NCI-H748 (cell line): ENCODE measurements around the gene MCMBP.
A peak's percentile ranks its signal among the peaks of the same experiment; 100 is the strongest.
"Not testable (repeated sequence)": the region's sequence is repeated elsewhere in the genome, so short reads cannot be mapped to it uniquely, and the experiment has no call there.

ENCODE experiments used
- DNase-seq: peaks from one replicate; lab custom pipeline; 2025; ENCODE audit not compliant: unreplicated experiment; lab: John Stamatoyannopoulos, UW

The MCMBP gene, protein sequence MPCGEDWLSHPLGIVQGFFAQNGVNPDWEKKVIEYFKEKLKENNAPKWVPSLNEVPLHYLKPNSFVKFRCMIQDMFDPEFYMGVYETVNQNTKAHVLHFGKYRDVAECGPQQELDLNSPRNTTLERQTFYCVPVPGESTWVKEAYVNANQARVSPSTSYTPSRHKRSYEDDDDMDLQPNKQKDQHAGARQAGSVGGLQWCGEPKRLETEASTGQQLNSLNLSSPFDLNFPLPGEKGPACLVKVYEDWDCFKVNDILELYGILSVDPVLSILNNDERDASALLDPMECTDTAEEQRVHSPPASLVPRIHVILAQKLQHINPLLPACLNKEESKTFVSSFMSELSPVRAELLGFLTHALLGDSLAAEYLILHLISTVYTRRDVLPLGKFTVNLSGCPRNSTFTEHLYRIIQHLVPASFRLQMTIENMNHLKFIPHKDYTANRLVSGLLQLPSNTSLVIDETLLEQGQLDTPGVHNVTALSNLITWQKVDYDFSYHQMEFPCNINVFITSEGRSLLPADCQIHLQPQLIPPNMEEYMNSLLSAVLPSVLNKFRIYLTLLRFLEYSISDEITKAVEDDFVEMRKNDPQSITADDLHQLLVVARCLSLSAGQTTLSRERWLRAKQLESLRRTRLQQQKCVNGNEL

DNA sequence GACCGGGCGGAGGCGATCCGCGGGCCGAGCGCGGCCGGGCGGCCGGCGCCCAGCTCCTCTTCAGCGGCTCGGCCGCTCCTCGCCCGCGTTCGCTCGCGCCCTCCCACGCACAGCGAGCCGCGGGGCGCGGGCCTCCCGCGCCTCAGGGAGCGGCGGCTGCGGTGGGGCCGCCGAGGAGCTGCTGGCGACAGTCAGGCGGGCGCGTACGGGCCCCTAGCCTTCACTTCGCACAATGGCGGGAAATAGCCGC, at the start of gene MCMBP:
Gene MCMBP, minus strand, starts transcription at position 234 of the 250 bp plus-strand sequence. CDS start 259 bp downstream, outside the sequence.
- DNase-seq = no peak

DNA sequence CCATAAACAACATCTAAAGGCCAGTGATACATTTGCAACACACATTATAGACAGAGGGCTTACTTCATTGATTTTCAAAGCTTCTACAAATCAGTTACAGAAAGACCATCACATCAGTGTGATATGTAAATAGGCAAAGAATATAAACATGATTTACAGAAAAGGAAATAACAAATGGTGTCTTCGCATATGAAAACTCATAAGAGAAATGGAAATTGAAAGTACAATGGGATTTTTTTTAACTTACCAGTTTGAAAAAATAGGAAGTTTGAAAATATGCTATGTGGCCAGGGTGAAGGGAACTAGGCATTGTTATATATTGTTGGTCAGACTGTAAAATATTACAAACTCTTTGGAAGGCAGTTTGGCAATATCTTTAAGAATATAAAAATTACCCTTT, 47.2 kb upstream of the MCMBP start:
- no peak for DNase-seq

DNA sequence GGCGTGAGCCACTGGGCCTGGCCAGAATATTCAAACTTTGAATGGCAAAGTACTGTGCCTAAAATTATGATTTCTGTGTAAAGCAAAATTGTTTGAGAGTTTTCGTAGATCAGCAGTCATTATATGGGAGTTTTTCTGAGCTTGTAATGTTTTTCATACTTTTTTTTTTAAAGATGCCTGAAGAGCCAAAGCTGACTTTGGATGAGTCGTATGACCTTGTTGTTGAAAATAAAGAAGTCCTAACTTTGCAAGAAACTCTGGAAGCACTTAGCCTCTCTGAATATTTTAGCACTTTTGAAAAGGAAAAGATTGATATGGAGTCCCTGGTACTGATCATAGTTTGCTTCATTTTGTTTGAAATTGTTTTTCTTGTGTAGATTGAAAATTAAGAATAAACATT, 46.6 kb upstream of the MCMBP start:
- no peak for DNase-seq

DNA sequence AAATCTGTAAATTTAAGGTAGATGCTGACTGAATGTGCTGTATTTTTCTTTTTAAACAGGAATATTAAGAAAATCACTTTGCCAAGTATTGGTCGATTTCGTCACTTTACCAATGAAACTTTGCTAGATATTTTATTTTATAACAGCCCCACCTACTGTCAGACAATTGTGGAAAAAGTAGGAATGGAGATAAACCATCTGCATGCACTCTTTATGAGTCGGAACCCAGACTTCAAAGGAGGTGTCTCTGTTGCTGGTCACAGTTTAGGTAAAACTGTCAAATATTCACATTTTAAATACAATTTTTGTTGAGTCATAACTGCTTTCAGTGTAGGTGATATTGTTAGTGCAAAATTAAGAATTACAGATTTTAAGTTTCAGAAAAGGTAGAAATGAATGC, 45.1 kb upstream of the MCMBP start:
- DNase-seq = no peak

DNA sequence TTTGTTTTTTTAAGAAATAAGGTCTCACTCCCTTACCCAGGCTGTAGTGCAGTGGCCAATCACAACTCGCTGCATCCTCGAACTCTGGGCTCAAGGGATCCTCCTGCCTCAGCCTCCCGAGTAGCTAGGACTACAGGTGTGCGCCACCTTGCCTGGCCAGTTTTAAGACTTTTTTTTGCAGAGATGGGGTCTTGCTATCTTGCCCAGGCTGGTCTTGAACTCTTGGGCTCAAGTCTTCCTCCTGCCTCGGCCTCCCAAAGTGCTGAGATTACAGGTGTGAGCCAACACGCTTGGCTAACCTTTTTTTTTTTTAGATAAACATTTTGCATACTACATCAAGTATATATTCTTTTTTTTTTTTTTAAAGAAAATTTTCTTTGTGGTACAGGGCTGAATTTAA, 38.0 kb upstream of the MCMBP start:
- DNase-seq = no peak

DNA sequence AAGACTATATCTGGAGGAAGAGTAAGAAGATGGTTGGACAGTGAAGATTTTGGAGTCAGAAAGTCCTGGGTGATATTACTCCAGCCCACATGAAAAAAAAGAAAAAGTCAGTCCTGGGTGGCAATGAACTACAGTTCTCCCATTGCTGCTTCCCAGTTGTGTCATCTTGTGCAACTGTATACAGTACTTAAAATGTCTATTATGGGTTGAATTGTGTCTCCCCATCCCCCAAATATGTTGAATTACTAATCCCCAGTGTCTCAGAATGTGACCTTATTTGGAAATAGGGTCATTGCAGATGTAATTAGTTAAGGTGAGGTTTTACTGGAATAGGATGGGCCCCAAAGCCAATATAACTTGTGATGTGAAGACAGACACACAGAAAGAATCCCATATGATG, 35.5 kb upstream of the MCMBP start:
- DNase-seq = no peak

DNA sequence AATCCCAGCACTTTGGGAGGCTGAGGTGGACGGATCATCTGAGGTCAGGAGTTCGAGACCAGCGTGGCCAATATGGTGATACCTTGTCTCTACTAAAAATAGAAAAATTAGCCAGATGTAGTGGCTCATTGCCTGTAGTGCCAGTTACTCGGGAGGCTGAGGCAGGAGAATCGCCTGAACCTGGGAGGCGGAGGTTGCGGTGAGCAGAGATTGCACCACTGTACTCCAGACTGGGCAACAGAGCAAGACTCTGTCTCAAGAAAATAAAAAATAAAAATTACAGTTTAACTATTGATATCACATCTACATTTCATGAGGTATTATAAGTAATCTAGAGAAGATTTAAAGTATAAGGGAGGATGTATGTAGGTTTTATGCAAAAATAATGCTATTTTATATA, 35.1 kb upstream of the MCMBP start:
- not testable (repeated sequence) for DNase-seq

DNA sequence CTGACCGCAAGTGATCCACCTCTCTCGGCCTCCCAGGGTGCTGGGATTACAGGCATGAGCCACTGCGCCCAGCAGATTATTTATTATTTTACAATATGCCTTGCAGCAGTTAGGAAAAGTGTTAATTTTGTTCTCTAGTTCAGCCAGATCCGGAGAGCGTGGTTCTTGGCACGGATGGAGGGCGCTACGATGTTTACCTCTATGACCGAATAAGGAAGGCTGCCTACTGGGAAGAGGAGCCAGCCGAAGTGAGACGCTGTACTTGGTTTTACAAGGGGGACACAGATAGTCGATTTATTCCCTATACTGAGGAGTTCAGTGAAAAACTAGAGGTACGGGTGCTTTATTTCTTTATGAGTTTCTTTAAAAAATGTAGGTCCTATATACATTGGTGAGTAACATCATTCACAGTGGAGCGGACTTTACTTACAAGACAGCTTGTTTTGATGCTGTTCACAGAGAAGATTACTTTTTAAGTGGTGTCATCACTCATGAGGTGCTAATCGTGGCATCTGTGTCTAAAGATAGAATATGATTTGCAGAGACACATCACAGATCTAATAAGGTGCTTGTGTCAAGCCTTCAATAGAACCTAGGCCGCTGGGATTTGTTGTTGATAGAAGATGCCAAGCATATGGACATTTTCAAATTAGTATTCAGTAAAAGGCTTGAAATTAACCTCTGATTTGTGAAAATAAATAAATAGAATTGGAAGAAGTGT, 31.5 kb upstream of the MCMBP start:
- no peak for DNase-seq

DNA sequence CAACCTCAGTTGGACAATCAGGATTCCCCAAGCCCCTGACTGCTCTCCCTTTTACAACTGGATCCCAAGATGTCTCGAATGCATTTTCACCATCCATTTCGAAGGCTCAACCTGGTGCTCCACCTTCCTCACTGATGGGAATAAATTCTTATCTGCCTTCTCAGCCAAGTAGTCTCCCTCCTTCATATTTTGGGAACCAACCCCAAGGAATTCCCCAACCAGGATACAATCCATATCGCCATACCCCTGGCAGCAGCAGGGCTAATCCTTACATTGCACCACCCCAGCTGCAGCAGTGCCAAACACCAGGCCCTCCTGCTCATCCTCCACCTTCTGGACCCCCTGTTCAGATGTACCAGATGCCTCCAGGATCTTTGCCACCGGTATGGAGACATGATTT, 25.9 kb upstream of the MCMBP start:
- no peak for DNase-seq

DNA sequence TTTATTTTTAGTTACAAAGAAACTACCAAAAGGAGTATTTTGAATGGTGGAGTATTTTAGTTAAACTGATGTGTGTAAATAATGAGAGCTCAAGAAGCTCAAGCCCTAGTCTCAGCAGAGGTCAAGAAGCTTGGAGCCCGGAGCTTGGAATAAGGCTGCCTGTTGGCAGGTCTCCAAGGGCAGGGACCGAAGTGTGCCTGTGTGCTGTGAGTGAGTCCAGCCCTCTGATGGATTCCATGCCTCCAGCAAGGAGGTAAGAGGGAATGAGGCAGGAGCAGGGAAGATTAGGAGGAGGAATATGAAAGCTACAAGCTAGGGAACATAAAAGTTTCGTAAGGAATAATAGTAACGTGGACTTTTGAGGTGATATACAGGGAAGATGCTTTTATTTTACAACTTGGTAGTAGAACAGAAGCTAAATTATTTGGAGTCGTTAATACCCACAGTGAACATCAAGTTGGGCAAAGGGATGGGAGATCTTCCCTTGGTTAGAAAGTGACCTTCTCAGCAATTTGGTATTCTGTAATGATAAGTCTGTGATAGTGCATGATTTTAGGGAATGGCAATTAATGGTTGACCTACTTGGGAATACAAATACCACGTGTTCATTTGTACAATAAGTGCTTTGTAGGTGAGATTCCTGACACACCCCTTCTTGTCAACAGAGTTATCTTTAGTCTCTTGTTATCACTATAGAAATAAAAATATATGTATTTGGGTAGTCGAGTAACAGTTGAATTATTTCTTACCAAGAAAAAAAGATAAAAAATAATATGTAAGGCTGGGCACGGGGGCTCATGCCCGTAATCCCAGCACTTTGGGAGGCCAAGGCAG, 24.5 kb upstream of the MCMBP start:
- peak; percentile 0 for DNase-seq

DNA sequence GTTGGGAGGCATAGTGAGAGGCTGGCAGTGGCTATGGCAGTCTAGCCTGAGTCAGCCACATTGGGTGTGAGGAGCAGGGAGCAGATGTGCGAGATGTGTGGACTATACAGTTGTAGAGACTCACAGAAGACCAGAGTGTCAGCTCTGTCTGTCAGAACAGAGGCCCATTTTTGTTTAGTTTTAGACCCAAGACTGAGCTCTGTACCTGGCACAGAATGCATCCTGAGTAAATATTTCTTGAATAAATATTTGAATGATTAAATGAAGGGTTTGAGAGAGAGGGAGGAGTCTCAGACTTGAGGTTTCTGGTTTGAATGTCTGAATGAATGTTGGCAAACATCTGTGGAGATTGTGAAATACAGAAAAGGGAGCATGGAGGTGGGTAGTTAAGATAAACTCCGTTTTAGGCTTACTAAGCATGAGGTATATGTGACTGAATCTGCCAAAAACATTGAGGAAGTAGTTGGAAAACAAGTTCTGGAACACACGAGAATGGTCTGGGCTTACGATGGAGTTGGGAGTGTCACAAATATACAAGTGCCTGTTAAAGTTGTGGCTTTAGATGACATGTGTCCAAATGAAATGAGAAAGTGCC, 23.5 kb upstream of the MCMBP start:
- DNase-seq = no peak

DNA sequence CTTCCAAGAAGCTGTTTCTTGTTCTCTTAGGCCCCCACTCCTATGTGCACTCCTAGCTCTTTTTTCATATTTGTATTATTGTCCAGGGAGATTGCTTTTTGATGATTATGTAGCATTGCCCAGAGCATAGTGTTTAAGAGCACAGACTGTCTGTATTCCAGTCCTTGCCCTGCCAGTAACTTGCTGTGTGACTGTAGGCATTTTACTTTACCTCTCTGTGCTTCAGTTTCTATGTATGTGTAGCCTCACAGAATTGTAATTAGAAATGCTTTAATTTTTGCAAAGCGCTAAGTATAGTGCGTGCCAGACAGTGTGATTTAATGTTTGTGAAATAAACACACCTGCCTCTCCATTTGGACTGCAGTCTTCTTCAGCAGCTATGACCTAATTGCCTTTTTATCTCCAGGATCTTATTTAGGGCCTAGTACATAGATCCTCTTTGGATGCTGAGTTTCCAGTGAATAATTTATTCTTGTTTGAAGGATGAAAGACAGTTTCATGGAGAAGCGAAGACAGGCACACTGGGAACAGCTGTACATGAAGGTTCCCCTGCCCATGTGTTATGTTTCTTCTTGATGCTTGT, 21.3 kb upstream of the MCMBP start:
- no peak for DNase-seq

DNA sequence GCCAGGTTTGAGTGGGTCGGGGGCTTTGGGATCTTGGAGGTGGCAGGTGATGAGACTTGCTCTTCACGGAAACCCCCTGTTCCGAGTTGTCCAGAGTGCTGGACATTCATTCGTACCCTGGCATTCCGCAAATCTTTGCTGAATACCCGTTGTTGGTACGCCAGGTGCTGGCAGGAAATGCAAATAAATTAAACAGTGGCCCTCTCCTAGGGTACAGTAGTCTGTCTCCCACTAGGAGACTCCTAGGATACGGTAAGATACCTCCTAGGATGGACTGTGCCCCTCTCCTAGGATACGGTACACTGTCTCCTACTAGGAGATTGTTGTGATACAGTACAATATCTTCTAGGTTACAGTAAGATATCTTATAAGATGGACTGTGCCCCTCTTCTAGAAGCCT, 20.4 kb upstream of the MCMBP start:
- peak; percentile 5 for DNase-seq

DNA sequence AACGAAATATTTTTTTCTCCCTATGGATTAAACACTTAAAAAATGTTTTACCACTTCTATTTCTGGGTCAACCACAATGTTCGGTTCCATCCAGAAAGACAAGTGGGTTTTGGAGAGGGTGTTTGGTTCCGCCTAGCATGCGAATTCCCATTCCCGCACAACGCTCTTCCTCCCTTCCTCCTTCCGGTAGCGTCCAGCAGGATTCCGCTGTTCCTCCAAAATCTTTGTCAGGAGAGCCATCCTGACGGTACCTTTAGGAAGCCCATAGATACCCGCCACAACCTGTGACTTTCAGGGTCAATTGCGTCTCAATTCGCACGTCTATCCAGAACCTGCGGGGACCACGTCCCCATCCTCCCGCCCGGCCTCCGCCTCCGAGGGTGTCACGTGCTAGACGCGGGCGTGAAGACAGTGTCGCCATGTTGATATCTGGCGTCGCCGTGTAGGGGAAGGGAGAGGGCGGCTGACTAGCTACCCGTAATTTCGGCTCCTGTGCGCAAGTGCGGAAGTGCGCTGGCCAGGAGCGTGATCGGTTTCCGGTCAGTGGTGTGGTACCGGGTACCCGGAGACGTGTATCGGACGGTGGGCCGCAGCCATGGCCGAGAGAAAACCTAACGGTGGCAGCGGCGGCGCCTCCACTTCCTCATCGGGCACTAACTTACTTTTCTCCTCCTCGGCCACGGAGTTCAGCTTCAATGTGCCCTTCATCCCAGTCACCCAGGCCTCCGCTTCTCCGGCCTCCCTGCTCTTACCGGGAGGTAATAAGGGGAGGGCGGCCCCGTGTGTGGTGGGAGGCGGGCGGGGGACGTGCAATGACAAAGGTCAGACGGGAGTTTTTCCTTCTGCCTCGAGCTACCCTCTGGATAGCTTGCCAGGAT, 19.8 kb upstream of the MCMBP start, which contains the start of gene SEC23IP:
Gene SEC23IP, plus strand, starts transcription at position 543 of the 878 bp plus-strand sequence. Its CDS starts 53 bp downstream, at position 596.
- DNase-seq = peak; percentile 95

DNA sequence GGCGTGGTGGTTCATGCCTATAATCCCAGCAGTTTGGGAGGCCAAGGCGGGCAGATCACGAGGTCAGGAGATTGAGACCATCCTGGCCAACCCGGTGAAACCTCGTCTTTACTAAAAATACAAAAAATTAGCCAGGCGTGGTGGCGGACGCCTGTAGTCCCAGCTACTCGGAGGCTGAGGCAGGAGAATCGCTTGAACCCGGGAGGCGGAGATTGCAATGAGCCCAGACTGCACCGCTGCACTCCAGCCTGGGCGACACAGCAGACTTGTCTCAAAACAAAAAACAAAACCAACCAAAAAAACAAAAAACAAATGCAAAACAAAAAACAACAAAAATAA, 19.2 kb upstream of the MCMBP start:
- DNase-seq = not testable (repeated sequence)

DNA sequence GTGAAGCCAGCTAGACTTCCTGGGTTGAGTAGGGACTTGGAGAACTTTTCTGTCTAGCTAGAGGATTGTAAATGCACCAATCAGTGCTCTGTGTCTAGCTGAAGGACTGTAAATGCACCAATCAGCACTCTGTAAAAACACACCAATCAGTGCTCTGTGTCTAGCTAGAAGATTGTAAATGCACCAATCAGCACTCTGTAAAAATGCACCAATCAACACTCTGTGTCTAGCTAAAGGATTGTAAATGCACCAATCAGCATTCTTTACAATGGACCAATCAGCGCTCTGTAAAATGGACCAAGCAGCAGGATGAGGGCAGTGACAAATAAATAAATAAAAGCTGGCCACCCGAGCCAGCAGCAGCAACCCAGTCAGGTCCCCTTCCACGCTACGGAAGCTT, 17.7 kb upstream of the MCMBP start:
- not testable (repeated sequence) for DNase-seq

DNA sequence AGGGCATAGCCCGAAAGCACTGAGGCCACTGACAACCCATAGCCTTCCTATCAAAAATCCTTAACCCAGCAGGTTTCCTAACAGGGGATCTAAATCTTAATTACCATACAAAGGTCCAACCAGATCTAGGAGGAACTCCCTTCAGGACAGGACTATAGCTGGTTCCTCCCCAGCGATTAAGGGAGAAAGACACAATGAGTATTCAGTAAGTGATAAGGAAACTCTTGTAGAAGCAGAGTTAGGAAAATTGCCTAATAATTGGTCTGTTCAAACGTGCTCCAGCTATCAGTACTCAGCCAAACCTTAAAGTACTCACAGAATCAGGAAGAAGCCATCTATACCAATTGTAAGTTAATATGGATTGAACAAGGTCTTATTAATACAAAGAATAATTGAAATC, 16.6 kb upstream of the MCMBP start:
- not testable (repeated sequence) for DNase-seq

DNA sequence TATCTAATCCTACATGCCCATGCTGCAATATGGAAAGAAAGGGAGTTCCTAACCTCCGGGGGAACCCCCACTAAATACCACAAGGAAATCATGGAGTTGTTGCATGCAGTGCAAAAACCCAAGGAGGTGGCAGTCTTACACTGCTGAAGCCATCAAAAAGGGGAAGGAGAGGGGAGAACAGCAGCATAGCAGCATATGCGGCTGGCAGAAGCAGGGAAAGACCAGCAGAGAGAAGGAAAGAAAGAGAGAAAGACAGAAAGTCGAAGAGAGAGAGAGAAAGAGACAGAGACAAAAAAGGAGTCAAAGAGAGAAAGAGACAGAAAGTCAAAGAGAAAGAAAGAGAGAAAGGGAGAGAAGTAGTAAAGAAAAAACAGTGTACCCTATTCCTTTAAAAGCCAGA, 16.1 kb upstream of the MCMBP start:
- not testable (repeated sequence) for DNase-seq

DNA sequence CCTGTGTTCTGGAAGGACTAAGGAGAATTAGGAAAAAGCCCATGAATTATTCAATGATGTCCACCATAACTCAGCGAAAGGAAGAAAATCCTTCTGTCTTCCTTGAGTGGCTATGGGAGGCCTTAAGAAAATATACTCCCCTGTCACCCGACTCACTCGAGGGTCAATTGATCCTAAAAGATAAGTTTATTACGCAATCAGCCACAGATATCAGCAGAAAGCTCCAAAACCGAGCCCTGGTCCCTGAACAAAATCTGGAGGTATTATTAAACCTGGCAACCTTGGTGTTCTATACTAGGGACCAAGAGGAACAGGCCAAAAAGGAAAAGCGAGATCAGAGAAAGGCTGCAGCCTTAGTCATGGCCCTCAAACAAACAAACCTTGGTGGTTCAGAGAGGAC, 13.4 kb upstream of the MCMBP start:
- DNase-seq = not testable (repeated sequence)
